Activated CD4-positive, CD25-positive, alpha-beta regulatory T cell treated with anti-CD3 and anti-CD28 coated beads, Interleukin-2, amount 50 U/mL, for 72 hours (primary cell): ENCODE data around the gene ZNF296.

Experiments used
- DNase-seq: peaks from one replicate; pipeline ENCODE4 v3.0.0; 2021

ZNF296 gene

GRCh38 chr19:45079063-45079910, 3.0 kb upstream of the ZNF296 start, which contains the start of gene GEMIN7:
TSS of gene GEMIN7 (plus strand) at chr19:45079260. CDS start at chr19:45090115, 10,855 bp downstream.
- DNase-seq, result peak; percentile 80

GRCh38 chr19:45078390-45079062, 2.2 kb upstream of the ZNF296 start:
- no peak for DNase-seq

DNA sequence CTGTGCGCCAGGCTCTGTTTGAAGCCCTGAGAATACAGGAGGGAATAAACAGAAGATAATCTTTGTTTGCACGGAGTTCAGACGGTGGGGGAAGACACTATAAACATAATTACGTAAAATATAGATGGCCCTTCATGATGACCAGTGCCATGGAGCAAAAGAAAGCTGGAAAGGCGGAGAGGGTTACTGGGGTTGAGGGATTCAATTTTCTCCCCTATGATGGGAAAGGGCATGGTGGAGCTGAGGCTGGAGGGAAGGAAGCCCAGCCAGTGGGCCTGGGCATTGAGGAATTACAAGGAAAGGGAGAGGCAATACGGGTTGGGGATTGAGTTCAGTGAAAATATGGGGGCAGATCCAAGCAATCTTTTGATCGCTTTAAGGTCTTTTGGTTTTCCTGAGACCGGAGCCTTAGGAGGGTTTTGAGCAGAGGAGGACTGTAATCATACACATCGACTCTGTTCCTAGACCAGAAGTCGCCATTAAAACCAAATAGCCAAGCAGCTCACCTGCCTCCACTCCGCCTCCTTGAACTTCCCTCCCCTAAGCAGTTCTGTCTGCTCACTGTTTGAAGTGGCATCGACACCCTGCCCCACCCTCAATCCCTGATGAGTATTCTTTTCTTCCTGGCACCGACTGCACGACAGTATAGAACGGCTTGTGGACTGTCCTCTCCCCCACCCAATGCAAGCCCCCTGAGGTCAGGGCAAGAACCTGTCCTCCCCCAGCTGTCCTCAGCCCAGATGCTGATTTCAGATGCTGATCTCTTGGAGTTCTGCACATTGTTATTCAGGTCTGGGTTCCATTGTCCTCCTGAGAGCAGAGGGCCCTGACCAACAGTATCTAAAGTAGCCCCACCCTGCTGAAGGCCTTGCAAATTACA, 813 bp upstream of the ZNF296 start:
- no peak for DNase-seq

DNA sequence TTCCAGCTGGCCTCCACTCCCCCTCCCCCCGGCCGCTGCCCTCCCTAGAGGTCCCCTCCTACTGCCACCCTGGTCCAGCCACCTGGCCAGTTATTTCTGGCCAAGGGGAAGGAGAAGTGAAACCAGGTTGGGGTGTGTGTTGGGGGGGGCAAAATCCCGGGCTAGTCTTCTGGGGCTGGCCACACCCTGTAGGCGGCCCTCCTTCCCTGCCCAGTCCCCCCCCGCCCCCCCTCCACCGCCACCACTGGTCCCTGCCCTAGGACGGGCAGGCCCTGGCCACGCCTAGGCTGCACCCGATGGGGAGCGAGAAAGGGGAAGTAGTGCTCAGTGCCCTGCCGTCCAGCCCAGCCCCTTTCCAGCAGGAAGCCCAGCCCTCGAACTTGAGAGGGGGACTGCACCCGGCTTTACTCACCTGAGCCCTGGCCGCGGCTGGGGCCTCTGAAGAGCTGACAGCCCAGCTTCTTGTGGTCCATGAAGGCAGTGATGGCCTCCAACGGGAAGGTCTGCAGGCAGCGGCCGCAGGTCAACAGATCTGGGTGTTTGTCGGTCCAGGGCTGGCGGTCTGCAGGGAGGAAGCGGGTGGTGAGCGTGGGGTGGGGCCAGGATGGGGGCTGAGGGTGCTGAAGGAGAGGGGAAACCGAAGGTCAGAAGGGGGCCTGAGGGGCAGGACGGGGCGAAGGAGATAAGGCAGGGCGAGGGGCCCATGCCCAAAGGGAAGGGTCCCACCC, 813 bp downstream of the ZNF296 start:
- DNase-seq, result peak; percentile 57

DNA sequence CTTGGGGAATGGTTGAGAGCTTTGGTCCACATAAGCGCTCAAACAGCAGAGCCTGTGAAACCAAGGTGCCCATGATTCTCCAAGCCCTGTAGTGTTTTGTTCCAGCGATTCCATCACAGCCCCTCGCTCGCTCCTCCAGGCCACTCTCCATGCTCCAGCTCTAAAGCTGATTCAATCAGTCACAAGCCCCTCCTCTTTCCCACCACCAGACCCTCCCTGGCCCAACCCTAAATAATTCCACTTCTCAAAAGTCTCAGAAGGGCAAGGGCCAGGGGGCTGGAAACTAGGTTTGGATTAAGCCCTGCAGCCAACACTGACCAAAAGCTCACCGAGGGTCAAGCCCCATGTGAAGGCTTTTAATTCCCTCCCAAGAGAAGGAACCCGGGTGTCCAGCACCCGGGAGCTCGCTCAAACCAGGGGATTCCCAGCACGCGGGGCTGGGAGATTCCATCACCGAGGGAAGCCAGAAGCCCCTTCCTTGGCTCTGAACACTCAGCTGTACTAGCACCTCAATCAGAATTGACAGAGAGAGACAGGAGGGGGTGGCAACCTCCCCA, 1.5 kb downstream of the ZNF296 start:
- no peak for DNase-seq

DNA sequence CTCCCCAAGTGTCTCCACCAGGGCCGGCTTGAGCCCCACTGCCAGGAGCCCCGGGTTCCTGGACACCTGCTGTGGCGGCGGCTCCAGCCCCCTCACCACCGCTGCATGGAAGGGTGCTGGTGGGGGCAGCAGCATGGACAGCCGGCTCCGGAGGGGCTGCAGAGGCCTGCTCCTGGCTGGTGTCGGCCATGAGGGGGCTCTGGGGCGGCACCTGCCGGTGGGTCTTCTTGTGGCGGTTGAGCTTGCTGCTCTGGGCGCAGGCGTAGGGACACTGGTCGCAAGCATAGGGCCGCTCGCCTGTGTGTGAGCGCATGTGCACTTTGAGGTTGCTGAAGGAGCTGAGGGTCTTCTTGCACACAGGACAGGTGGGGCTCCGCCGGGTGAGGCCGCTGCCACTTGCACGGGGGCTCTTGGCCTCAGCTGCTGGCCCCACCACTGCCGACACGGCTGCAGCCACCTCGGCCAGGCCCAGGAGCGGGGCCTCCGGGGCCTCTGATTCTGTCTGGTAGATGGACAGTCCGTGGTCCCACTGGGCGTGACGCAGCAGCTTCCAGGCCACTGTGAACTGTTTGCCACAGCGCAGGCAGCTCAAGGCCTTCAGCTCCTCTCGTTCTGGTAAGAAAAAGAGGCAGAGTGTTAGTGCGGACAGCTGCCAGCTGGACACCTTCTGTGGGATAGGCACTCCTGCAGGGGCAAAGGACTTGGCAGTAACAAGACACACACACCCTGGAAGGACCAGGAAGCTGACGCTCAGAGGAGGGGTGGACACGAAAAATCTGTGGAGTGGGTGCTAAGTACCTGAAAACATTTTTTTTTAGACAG, 4.1 kb downstream of the ZNF296 start:
- no peak for DNase-seq

DNA sequence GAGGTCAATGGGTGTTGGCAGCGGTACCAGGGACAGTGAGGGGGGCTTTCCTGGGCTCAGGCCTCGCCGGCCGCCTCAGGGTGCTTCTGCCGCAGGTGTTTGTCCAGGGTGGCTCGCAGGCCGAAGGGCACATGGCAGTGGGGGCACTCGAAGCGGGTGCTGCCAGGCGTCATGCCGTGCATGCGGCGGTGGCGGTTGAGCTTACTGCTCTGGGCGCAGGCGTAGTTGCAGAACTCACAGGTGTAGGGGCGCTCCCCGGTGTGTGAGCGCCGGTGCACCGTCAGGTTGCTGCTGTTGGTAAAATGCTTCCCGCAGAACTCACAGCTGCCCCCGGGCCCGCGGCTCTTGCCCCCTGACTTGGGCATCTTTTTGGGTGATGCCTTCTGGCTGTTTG, 4.7 kb downstream of the ZNF296 start:
- no peak for DNase-seq

DNA sequence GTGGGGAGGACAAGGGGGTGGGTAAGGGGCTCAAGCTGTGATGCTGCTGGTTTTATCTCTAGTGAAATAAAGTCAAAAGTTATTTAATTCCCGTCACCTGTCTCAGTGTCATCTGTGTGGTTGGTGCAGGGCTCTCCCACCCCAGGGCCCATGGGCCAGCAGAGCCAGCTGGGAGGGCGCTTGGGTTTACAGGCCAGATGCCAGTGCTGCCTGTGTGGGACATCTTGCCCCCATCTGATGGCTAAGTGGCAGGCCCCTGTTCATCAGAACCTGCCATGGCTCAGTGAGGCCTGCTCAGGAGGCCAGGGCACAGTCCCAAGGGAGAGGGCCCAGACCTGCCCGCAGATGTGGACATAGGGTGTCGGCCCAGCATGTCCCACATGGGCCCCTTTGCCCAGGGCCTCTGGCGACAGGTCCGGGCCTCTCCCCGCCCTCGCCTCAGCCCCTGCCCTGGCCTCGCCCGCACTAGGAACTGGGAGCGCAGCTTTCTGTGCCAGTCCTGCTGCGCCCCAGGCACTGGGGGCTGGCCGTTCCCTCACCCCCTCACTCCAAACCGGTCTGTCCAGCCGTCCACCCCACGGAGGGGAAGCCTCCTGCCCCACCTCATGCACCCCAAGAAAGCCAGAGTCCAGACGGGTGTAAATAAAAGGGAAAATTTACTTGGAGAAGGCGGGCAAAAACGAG, 5.3 kb downstream of the ZNF296 start:
- no peak for DNase-seq

GRCh38 chr19:45070214-45070613, 6.1 kb downstream of the ZNF296 start:
- DNase-seq, result no peak

- DNase-seq, result no peak
Measured at GRCh38 chr19:45069056-45069455, 7.2 kb downstream of the ZNF296 start.

GRCh38 chr19:45068041-45068440, 8.2 kb downstream of the ZNF296 start:
- DNase-seq, result no peak

GRCh38 chr19:45066921-45067661, 9.2 kb downstream of the ZNF296 start:
- no peak for DNase-seq

DNA sequence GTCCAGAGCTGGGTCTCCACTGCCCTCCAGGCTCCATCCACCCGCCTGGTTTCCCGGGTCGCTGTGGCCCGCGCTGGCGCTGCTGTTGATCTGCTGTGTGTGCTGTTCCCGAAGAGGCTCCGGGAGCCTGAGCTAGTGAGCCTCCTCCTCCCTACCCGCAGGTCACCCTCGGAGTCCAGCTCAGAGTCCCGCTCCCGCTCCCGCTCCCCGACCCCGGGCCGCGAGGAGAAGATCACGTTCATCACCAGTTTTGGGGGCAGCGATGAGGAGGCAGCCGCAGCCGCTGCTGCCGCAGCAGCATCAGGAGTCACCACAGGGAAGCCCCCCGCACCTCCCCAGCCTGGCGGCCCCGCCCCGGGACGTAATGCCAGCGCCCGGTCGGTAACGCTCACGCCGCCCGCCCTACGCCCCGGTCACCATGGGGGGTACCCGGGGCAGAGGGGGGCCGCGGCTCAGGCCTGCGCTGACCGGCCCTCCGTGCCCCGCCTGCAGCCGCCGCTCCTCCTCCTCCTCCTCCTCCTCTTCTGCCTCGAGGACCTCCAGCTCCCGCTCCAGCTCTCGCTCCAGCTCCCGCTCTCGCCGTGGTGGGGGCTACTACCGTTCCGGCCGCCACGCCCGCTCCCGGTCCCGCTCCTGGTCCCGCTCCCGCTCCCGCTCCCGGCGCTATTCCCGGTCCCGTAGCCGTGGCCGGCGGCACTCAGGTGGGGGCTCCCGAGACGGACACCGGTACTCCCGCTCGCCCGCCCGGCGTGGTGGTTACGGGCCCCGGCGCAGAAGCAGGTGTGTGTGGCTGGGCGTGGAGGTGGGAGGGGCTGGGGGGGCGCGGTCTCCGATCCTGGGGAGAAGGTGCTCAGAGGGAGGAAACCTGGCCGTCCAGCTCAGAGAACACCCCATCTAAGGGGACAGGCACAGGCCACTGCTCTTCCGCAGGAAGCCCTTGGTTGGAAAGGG, 12.2 kb downstream of the ZNF296 start:
- DNase-seq, result no peak

DNA sequence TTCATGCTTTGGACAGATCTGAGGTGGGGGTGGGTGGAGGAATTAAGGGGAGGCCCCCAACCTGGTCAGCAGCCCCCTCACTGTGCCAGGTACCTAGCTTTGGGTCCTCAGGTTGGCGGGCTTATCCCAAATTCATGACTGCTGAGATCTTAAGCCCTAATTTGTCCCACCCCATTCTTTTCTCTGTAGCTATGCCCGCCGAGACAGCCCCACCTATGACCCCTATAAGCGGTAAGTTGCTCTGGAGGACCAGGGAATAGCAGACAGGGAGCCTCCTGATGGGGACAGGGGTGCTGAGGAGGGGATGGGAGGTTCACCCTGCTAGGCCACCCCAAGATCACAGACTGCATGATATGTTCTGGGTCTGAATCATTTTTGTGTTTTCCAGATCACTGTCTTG, 14.3 kb downstream of the ZNF296 start:
- no peak for DNase-seq

- DNase-seq, result peak; percentile 80
Measured at GRCh38 chr19:45059258-45059965, 16.9 kb downstream of the ZNF296 start.

GRCh38 chr19:45058622-45059159, 17.6 kb downstream of the ZNF296 start:
- DNase-seq, result no peak

- no peak for DNase-seq
Measured at GRCh38 chr19:45057444-45057843, 18.8 kb downstream of the ZNF296 start.

GRCh38 chr19:45056831-45057230, 19.4 kb downstream of the ZNF296 start:
- DNase-seq, result no peak
